ENCODE results near the gene KLRB1.
"Not testable (repeated sequence)": the region's sequence is repeated elsewhere in the genome, so short reads cannot be mapped to it uniquely, and the experiment has no call there.

Gene KLRB1

DNA sequence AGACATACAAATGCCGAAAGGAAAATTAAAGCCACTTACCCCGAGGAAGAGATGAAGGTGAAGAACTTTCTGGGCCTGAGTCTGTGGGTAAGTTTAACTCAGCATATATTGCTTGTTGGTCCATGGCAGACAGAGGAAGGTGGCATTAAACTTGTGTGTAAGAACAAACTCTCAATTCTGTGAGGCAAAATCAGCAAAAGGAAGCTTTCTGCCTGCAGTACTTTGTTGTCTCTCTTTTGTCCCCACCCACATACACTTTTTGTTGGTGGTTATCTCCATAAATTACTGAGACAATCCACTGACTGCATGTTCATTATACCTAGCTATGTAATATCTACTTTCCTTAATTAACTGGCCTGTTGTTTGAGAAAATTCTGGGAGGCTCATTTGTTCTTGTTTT lies at the start of gene KLRB1:
TSS of gene KLRB1 (minus strand) at position 201 of the 400 bp plus-strand sequence. CDS start at position 124, 77 bp downstream.
- no peak for DNase-seq (ENCODE audit: low read depth)

DNA sequence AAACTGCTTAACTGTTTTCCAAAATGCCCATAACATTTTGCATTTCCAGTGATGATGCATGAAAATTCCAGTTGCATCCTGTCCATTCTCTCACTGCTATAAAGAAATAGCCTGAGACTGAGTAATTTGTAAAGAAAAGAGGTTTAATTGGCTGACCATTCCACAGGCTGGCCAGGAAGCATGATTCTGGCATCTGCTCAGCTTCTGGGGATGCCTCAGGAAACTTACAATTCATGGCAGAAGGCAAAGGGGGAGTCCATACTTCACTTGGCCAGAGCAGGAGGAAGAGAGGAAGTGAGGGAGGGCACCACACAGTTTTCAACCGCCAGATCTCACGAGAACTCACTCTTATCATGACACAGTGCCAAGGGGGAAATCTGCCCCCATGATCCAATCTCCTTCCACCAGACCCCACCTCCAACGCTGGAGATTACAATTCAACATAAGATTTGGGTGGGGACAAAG lies 43.6 kb upstream of the KLRB1 start:
- peak; percentile 67 for DNase-seq (ENCODE audit: low read depth)

DNA sequence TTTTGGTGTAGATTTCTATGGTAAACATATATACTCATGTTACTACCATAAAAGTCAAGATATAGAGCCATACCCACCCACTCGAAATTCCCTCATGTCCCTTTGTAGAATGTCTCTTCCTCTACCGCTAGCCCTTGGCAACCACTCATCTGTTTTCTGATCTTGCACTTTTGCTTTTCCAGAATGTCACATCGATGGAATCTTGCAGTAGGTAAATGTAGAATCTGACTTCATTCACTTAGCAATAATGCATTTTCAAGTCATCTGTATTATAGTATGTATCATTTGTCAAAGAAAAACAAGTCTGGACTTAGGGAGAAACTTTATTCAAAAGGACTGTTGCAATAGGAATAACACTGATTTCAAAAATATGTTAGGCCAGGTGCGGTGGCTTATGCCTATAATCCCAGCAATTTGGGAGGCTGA lies 42.4 kb upstream of the KLRB1 start:
- no peak for DNase-seq (ENCODE audit: low read depth)

DNA sequence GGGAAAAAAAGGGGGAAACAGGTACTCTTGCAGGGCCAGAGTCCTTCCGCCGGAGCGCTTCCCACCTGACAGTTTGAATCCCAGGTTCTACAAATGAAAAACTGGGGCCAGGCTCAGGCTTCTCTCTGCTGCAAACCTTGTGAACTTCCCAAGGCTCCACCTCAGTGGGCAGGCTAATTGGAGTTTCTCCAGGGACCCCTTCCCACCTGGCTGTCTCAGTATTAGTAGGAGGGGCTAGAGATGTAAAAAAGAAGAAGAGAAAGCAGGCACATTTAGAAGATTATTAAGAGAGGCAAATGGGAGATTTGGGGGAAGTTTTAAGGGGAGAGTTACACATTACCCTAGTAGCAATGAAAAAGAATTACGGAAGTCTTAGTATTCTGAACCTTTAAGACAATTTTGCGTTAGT lies 41.8 kb upstream of the KLRB1 start:
- no peak for DNase-seq (ENCODE audit: low read depth)

DNA sequence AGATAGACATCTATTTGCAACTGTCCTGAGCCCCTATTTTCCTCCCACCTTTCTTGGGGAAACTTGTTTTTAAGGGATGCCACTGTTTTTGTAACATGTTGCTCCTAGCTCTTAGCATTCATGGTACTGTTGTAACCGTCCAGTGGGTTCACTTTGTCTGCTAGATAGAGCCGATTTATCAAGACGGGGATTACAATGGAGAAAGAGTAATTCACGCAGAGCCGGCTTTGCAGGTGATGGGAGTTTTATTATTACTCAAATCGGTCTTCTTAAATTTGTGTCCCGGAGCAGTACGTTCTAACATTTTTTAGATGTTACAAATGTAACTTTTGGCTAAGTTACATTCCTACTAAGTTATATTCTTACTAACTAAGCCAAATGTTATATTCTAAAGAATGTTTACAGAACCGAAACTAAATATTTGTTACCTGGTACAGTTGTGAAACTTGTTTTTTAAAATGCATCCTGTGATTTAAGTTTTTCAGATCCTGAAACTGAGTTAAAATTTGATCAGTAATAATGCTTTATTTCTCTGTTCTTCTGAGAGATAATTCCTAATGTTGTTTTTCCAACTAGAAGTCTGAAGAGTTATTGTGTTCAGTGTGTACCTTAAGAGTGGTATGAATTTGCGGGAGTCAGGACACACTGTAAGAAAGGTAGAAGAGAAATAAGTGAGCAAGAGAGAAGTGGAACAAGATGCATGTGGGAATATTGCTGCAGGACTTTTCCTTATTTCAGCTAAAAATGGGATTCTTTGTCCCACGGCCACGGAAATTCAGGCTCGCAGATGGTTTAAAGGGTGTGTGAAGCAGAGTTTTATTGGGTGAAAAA lies 41.2 kb upstream of the KLRB1 start:
- no peak for DNase-seq (ENCODE audit: low read depth)

DNA sequence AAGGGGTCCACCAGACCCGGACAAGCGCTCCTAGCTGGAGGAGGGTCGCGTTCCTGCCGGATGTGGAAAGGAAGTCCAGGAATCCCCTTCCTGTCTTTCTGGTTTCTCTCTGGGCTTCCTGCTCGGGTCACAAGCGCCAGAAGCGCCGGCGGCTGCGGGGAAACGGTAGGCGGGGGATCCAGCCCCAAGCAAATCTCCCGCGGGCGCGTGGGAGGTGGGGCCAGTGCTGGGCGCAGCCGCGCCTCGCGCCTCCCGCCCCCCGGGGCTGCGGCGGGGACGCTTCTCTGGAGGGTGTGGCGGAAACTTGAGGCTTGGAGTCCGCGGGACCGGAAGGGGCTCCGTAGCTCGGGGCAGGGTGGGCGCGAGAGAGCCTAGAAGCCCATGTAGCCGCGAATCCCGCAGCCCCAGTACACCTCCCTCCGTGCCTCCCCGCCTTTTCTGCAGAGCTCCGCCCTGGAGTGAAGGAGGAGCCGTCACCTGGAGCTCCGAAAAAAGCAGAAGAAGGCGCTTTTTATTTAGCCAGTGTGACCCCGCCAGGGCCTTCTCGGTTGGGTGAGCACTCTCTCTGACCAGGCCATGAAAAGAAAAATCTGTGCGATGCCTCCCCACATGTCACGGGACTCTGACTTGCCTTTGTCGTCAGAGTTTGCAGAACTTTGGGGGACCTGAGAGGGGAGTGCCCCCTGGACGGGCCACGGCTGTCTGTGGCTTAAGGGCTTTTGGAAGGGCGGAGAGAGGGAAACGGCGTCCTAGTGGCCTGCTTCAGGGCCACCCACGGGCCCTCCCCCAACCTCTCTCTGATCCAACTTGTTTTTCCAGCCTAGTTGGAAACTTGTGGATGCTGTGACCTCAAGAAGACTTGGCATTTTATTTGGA lies 40.3 kb upstream of the KLRB1 start:
- peak; percentile 60 for DNase-seq (ENCODE audit: low read depth)

DNA sequence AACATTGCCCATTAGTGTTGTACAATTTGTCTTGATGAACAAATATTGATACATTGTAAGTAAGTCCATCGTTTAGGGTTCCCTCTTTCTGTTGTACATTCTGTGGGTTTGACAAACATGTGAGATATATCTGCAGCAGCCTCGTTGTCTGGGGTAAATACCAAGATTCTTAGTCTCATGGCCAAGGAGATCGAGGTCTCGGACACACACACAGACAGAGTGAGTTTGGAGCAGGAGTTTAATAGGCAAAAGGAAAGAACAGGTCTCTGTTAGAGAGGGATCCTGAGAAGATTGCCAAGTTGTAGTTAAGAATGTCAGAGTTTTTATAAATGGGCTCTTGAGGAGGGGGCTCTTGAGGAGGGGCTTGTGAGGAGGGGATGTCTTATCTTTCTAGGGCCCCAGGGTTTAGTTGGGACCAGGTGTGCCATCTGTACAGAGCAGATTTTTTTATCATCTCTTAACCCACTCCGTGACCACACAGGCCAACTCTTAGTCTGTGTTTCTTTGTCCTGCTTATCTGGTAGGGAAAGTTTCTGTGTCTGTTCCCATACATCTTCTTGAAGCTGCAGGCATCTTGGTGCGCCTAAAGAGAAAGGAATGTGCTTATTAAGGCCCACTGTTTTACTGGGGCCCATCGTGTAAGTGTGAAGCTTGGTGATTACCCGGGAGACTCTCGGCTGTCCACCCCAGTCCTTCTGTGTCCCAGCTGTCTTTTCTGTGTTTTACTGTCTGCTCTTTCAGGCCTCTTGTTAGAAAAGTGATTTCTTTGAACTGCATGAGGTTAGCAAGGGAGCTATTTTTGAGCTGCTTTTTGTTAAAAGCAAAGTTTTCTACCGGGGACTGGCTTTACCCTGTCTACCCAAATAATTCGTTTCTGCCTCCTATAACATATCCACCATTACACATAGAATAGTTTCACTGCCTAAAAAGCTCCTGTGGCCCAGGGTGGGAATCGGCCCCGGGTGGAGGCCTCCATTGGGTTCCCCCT lies 39.4 kb upstream of the KLRB1 start:
- DNase-seq (ENCODE audit: low read depth) = no peak

DNA sequence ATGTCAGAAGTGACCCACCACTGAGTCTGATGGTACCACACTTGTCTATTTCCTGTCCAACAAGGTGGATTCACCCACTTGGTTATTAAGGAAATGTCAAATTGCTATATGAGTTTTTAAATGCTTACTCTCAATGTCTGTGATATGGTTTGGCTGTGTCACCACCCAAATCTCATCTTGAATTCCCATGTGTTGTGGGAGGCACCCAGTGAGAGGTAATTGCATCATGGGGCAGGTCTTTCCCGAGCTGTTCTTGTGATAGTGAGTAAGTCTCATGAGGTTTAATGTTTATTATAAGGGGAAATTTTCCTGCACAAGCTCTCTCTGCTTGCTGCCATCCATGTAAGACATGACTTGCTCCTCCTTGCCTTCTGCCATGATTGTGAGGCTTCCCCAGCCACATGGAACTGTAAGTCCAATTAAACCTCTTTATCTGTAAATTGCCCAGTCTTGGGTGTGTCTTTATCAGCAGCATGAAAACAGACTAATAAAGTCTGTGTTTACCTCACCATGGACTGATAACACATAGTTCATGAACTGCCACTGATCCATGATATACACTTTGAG lies 37.4 kb upstream of the KLRB1 start:
- not testable (repeated sequence) for DNase-seq (ENCODE audit: low read depth)

DNA sequence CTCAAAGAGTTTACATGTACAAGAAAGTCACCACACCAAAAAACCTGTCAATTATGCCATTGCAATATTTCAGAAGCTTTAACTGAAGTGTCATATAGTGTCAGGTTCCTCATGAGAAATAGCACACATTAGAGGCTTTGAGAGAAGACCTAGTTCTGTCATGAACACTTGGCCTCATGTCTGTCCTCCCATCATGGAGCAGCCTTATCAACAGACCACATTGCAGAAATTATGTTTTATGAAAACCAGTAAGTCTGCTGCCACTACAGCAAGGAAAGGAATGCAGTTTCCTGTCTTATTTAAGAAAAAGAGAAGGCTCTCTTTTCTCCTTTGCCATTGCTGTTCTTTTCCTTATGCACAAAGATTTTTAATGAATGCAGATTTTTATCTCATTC lies 35.5 kb upstream of the KLRB1 start:
- DNase-seq (ENCODE audit: low read depth) = no peak

DNA sequence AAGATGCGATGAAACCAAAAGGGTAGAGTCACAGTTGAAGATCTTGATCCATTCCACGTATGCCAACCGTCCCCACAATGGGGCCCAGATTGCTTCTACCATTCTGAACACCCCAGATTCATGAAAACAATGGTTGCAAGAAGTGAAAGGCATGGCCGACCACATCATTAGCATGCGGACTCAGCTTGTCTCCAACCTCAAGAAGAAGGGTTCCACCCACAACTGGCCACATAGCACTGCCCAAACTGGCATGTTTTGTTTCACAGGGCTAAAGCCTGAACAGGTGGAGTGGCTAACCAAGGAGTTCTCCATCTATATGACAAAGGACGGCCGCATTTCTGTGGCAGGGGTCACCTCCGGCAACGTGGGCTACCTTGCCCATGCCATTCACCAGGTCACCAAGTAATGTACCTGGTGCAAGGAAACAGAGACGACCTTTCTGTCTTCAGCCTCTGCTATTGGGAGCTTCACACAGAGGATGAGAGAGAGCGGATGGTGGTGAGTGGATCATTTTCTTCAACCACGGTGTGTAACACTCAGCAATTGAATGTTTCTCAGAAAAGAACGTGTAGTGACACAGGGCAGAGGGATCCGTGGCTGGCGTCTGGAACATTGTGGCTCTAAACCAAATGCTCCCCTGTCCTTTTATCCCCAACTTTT lies 35.0 kb upstream of the KLRB1 start:
- DNase-seq (ENCODE audit: low read depth) = no peak

DNA sequence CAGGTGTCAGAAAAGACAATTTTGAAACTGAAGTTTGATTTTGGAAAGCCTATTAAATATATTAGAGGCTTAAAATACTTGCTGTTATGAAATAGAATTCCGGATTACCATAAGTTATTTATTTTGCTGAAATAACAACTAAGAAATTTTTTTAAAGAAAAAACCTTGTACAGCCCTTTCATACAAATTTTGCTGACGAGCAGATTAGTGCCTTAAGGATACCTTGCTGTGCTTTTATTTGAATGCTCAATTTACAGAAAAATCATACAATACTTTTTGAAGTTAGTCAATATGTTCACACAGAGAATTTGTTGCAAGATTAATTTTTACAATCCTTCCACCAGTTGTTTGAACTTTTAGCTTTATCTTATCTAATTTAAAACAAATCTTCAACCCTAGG lies 32.3 kb upstream of the KLRB1 start:
- DNase-seq (ENCODE audit: low read depth) = no peak

DNA sequence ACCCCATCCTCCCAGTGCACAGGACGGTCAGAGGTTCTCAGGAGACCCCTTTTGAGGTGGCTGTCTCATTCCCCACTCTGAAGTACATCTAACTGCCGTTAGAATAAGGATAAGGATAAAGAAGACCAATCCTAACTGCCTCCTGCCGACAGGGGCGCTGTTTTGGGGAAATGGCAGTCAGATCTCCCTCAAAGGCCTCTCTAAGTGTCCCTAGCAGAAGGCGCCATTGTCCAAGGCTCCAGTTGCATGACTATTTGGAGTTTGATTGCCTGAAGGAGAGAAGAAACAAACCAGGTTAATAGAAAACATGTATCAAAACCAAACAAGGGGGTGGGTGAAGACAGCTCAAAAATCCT lies 29.1 kb upstream of the KLRB1 start:
- no peak for DNase-seq (ENCODE audit: low read depth)

DNA sequence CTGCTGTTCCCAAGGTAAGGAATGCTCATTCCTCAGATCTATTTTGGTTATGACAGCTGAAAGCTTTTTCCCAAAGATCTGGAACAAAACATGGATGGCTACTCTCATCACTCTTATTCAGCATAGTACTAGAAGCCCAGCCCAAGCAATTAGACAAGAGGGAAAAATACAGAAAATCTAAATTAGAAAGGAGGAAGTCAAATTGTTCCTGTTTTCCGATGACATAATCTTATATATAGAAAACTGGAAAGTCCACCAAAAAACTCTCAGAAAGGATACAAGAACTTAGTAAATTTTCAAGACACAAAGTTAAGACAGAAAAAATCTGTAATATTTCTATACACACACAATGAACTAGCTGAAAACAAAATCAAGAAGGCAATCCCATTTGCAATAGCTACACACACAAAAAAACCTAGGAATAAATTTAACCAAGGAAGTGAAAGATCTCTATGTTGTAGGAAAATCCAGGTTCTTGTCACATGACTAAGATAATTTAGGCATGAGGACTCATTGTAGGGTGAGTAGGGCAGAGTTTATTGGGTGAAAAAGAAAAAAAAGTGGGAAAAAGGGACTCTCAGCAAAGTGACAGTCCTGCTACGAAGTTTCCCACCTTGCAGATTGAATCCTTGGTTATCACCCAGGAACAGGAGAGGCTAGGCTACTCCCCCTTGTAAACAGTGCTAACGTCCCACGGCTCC lies 28.6 kb upstream of the KLRB1 start:
- no peak for DNase-seq (ENCODE audit: low read depth)

DNA sequence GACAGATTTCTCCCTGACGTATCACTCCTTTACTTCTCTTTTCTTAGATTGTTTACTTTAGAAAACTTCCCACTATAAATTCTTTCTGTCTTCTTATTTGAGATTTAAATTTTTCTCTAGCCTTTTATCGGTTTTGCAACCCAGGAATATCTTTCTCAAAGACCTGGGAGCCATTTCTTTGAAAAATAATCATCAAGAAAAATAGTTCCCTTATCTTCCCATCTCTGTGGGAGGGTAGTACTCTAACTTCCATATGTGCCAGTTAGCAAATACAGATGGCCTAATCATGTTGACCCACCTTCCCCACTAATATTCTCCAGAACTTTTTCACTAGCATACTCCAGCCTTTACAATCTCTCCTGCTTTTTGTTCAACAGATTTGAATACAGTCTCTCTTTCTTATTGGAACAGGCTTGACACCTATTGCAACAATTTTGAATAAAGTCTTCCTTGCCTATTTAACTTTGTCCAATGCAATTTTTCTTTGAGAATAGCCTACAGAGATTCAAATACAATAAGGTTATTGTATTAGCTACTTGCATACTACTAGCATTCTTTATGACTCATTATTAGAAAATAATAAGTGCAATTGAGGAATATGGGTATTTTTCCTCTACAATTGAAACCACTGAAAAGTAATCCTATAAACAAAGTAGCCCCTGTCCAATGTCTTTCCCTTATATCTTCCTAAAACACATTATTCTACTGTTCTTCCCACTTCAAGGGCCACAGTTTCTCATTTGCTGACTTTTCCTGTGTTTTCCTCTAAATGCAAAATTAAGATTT lies 27.4 kb upstream of the KLRB1 start:
- DNase-seq (ENCODE audit: low read depth) = no peak

DNA sequence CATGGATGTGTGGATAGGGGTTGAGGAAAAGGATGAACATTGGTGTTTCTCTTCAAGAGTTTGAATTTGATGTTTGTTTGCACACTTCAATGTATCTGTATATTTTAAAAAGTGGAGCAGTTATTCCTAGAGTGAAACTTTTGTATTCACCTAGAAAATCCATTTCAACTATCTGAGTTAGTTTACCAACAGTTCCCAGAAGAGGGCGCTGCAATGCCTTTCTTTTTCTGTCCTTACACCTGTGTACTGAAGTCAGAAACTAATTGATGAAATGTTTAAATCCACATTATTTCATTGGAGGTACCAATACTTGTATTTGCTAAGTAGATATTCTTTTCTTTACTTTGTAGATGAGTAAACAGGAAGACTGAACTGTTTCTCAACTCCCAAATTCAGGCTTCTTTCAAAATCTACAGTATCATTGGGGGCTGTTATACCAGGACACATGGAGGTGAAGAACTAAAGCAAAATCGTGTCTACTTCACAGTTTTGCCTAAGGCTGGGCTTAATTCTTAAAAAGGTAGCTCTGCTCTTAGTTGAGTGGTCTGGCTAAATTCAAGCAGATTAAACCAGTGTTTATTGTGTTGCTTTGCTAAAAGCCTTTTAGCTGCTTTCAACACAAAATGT lies 26.6 kb upstream of the KLRB1 start:
- DNase-seq (ENCODE audit: low read depth) = no peak

DNA sequence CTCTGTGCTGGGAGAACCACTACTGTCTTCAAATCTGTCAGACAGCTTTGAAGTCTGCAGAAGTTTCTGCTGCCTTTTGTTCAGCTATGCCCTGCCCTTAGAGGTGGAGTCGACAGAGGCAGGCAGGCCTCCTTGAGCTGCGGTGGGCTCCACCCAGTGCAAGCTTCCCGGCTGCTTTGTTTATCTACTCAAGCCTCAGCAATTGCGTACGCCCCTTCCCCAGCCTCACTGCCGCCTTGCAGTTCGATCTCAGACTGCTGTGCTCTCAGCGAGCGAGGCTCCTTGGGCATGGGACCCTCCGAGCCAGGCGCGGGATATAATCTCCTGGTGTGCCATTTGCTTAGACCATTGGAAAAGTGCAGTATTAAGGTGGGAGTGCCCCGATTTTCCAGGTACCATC lies 25.1 kb upstream of the KLRB1 start:
- DNase-seq (ENCODE audit: low read depth) = no peak

DNA sequence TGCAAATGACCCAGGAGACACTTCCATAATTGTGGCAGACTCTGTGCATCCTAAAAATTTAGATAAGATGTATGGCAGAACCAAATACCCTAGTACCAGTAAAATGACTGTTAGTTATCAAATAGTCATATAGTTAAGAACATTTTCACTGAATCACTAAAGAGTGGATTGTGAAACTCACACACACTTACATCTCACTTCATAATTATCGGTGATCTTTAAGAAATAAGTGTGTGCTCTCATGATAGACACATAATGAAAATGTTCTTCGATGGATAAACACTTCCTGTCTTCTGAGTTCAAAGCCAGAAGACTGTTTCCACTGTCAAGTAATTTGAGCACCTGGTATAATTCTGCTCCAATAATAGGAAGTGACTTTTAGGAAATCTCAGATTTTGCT lies 19.1 kb upstream of the KLRB1 start:
- DNase-seq (ENCODE audit: low read depth) = no peak

DNA sequence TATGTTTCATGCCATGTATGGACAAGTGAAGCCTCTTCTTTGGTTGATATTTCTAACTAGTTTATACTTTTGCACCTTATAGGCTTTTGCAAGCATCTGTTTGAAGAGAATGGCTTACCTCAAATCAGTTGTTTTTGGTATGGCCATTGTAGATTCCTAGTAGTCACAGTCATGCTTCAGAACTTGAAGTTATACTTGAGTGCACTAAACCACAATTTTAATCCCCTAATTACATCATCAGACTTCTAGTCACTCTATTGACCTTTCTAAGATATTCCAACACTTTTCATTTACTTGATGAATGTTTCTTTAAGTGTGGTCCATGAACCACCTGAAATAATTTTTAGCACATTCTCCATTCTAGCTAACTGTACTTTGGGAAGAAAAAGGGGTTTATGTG lies 18.6 kb upstream of the KLRB1 start:
- no peak for DNase-seq (ENCODE audit: low read depth)

DNA sequence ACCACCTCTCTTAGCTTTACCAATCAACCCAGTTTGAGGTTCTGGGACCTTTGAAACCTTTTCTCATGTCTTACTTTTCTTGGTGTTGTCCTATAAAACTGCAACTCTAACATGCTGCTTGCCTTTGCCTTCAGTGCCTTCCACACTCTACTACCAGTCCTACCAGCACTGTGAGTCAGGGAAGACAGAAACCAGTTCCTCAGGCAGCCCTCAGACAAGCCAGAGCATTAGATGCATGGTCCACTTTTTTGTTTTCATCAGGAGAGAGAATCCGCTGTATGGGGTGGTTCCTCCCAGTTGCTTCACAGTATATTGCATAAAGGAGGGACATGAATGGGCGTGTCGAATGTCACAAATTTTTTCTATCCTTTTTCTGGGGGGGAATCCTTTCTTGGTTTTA lies 17.3 kb upstream of the KLRB1 start:
- no peak for DNase-seq (ENCODE audit: low read depth)
